NT2/D1 (cell line): ENCODE measurements around the gene ARVCF.

Experiments
- YY1 ChIP-seq: IDR thresholded peaks from 2 replicates; pipeline ENCODE4 v1.6.1; 2011; ENCODE audit not compliant: insufficient read length, insufficient read depth
- ZNF274 ChIP-seq: IDR thresholded peaks from 2 replicates; pipeline ENCODE4 v1.6.1; 2011; ENCODE audit warnings: mild to moderate bottlenecking, low read depth, low read length

DNA sequence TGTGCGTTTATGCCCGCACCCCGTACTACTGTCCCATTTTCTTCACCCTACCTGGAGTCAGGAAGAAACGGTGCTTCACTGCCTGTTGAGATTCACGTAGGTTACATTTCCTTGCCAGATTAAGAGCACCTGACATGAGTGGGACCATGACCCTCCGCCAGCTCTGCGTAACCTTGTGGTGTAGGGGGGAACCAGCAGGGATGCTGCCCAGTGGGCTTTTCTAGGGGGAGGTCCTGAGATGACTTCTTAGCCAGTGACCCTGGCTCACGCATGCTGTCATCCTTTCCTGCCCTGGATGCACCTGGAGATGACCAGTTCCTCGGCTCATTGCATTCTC, 967 bp upstream of the ARVCF start:
- no peak for TF ChIP-seq ZNF274
- no peak for TF ChIP-seq YY1
